Peyer's patch (tissue), 4 donors: ENCODE data around the gene PARP6. TPM values are rescaled to one million over a fixed set of nuclear protein-coding genes. Genes with fewer than 3 reads are reported as not detected.

Source experiments
- DNase-seq, 3 donors: peaks; one replicate each; pipeline ENCODE4 v3.0.0-alpha.2; 2017 to 2019
- H3K27ac ChIP-seq, 4 donors: fragments of 200-600 bp; sonication (generic); one replicate each; pipeline ENCODE4 v1.5.1; 2016 to 2019
- H3K27me3 ChIP-seq, 2 donors: fragments of 200-600 bp; sonication (generic); one replicate each; pipeline ENCODE4 v1.5.1; 2019
- H3K36me3 ChIP-seq, 3 donors: fragments of 200-600 bp; sonication (generic); one replicate each; pipeline ENCODE4 v1.5.1; 2016 to 2019
- H3K4me1 ChIP-seq, 4 donors: fragments of 200-600 bp; sonication (generic); one replicate each; pipeline ENCODE4 v1.5.1; 2016 to 2019
- H3K4me3 ChIP-seq, 4 donors: fragments of 200-600 bp; sonication (generic); 1 replicate in 3 of 4; 2 replicates in 1 of 4; pipeline ENCODE4 v1.5.1; 2016 to 2019; ENCODE audit warnings: mild to moderate bottlenecking in 1 of 4
- H3K9me3 ChIP-seq, 4 donors: fragments of 200-600 bp; sonication (generic); one replicate each; pipeline ENCODE4 v1.5.1; 2016 to 2019; ENCODE audit warnings: mild to moderate bottlenecking in 1 of 4
- CTCF ChIP-seq, 6 experiments: fragments of 450-650 bp in 4 of 6; fragments of 200-600 bp in 2 of 6; sonication (generic) in 1 of 6; IDR thresholded peaks; one replicate each; pipeline ENCODE4 v1.5.1; 2017 to 2019; ENCODE audit warnings: antibody characterized with exemption in 6 of 6, mild to moderate bottlenecking in 3 of 6, moderate library complexity in 1 of 6
- POLR2A ChIP-seq, 2 donors: fragments of 450-650 bp; IDR thresholded peaks; one replicate each; pipeline ENCODE4 v1.5.1; 2017; ENCODE audit warnings: antibody characterized with exemption in 2 of 2, mild to moderate bottlenecking in 2 of 2, moderate library complexity in 2 of 2
- total RNA-seq, 4 donors: library from RNA; depleted of rRNA; stranded (reverse); fragments of >200 nt; gene quantifications; one replicate each; pipeline ENCODE4 v1.1.0, GENCODE V29; 2016

PARP6 gene
- total RNA-seq, 4 donors from 2014 or later, result 43.8 to 81.8 (median 71.4) TPM

- Histone ChIP-seq H3K4me3 (no peak overlapping the region), H3K4me1 (no peaks in the 10 kb centered on the region), H3K27me3 (no peaks in the 10 kb centered on the region), H3K27ac (no peak overlapping the region), H3K9me3 (no peaks in the 10 kb centered on the region), H3K36me3 (peaks cover 0 to 90% (median 2%) of the 10 kb centered on the region in 3 donors)
- DNase-seq, result no peak
- TF ChIP-seq POLR2A (IDR thresholded peaks at IDR 0.05) (no peak), CTCF (IDR thresholded peaks at IDR 0.05) (no peak)
These were observed 7.3 kb downstream of the PARP6 start for GRCh38 chr15:72265031-72265430.

DNA sequence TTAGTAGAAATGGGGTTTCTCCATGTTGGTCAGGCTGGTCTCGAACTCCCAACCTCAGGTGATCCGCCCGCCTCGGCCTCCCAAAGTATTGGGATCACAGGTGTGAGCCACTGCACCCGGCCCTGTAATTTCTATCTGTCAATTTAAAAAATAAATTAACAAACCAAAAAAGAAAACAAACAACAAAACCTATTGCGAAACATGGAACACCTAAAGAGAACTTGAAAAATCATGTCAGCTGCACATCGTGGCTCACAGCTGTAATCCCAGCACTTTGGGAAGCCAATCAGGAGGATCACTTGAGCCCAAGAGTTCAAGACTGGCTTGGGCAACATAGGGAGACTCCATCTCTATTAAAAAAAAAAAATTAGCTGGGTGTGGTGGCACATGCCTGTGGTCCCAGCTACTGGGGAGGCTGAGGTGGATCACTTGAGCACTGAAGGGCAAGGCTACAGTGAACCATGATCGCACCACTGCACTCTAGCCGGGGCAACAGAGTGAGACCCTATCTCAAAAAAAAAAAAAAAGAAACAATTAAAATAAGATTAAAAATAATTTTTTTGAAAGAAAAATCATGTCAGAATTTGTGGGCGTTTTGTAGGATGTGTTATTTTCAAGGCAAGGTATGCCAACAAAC, 19.6 kb downstream of the PARP6 start:
- no peaks in the 10 kb centered on the region for H3K4me1 ChIP-seq
- no peaks in the 10 kb centered on the region for H3K9me3 ChIP-seq
- H3K4me3 ChIP-seq, result no peak overlapping the region
- H3K27ac ChIP-seq, result no peak overlapping the region
- no peaks in the 10 kb centered on the region for H3K27me3 ChIP-seq
- H3K36me3 ChIP-seq, result peaks cover 0 to 95% (median 0%) of the 10 kb centered on the region in 3 donors
- no peak for DNase-seq
- TF ChIP-seq POLR2A (IDR thresholded peaks at IDR 0.05) (no peak), CTCF (IDR thresholded peaks at IDR 0.05) (no peak)

- H3K36me3 ChIP-seq, result peaks cover 0 to 74% (median 0%) of the 10 kb centered on the region in 3 donors
- TF ChIP-seq CTCF (IDR thresholded peaks at IDR 0.05), result no peak
- no peak for TF ChIP-seq POLR2A (IDR thresholded peaks at IDR 0.05)
- H3K27ac ChIP-seq, result no peak overlapping the region
- H3K9me3 ChIP-seq, result no peaks in the 10 kb centered on the region
- DNase-seq, result no peak
- no peak overlapping the region for H3K4me3 ChIP-seq
- H3K4me1 ChIP-seq, result no peaks in the 10 kb centered on the region
- no peaks in the 10 kb centered on the region for H3K27me3 ChIP-seq
These were observed 23.1 kb downstream of the PARP6 start for GRCh38 chr15:72249142-72249810.

GRCh38 chr15:72248514-72248913, 23.8 kb downstream of the PARP6 start:
- Histone ChIP-seq H3K27ac (no peak overlapping the region), H3K9me3 (no peaks in the 10 kb centered on the region), H3K4me1 (no peaks in the 10 kb centered on the region), H3K36me3 (peaks cover 0 to 69% (median 0%) of the 10 kb centered on the region in 3 donors), H3K4me3 (no peak overlapping the region), H3K27me3 (no peaks in the 10 kb centered on the region)
- TF ChIP-seq POLR2A (IDR thresholded peaks at IDR 0.05) (no peak), CTCF (IDR thresholded peaks at IDR 0.05) (no peak)
- no peak for DNase-seq

DNA sequence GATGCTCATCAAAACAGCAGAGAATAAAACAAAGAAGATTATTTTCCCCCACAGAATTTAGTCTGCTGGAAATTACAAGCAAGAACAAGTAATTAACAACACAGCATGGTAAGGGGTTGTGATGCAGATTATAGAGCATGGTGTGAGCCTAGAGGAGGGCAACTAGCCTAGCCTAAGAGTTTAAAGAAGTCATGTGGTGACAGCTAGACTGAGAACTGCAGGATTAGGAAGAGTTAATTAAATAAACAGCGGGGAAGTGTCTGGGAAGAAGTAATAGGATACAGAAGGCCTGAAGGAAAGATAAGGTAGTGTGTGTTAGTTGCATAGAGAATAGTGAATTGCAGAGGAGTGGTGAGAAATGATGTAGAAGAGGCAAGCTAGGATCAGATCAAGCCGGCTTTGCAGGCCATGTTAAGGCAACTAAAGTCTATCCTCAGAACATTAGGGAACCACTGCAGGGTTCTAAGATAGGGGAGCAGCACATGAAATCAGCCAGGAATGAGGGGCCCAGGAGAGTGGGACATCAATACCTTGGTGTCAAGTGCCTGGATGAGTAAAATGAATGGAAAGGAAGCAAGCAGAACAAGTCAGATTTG, 29.5 kb downstream of the PARP6 start:
- no peak for DNase-seq
- no peak overlapping the region for H3K4me3 ChIP-seq
- H3K27me3 ChIP-seq, result no peaks in the 10 kb centered on the region
- no peaks in the 10 kb centered on the region for H3K9me3 ChIP-seq
- H3K27ac ChIP-seq, result no peak overlapping the region
- TF ChIP-seq CTCF (IDR thresholded peaks at IDR 0.05) (no peak), POLR2A (IDR thresholded peaks at IDR 0.05) (no peak)
- H3K4me1 ChIP-seq, result no peaks in the 10 kb centered on the region
- peaks cover 0 to 45% (median 0%) of the 10 kb centered on the region in 3 donors for H3K36me3 ChIP-seq
